GM18861 (cell line): Measurements from ENCODE around the gene FIBP.
A peak's percentile ranks its signal among the peaks of the same experiment; 100 is the strongest.

Experiments used
- ATAC-seq: cut with Tn5 transposase; IDR thresholded peaks from one replicate; pipeline ENCODE4 v1.9.1; 2021; ENCODE audit not compliant: unreplicated experiment

Gene FIBP

DNA sequence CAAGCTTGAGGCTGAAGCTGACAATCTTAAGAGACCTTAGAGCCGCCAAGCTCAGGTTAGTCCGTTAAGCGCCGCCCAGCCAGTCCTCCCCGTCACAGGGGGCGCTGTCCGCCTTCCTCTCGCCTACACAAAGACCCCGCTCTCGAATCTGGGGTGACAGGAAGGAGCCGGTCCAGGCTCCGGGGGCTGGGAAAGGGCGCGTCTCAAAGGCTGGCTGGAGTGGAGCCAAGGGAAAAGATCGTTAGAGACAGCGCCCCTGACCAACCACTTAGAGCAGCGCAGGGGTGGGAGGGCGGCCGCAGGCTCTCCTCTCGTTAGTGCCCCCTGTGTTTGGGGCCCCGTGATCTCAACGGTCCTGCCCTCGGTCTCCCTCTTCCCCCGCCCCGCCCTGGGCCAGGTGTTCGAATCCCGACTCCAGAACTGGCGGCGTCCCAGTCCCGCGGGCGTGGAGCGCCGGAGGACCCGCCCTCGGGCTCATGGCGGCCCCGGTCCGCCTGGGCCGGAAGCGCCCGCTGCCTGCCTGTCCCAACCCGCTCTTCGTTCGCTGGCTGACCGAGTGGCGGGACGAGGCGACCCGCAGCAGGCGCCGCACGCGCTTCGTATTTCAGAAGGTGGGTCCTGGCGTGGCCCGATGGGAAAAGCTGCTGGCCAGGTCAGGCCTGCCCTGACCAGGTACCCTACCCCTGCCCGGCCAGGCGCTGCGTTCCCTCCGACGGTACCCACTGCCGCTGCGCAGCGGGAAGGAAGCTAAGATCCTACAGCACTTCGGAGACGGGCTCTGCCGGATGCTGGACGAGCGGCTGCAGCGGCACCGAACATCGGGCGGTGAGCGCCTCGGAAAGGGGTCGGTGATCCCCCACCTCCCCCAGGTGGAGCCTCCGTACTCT lies 27.8 kb downstream of the FIBP start, which contains the start of gene MUS81:
MUS81 (plus strand) TSS at position 156 of the 887 bp plus-strand sequence; CDS start at position 477, 321 bp downstream.
- peak; percentile 18 for ATAC-seq

DNA sequence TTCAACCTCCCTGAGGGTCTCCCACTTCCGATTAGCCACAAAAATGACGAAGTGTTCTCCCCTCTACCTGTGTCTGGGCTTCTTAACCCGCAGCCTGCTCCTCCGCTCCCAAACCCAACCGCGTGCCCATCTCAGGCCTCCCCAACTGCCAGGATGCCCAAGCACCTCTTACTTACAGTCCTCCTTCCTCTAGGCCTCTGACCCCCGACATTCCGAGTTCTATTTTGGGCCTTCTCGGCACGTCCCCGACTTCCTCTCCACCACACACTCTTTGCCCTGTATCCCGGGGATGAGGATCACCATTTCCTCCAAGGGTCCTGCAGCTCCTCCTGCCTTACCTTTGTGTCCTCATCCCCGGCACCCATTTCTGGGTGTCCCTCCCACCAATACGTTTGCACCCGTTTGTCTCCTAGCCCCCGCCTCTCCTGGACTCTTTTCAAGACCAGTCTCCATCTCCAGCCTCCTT lies 28.4 kb downstream of the FIBP start:
- ATAC-seq: no peak

DNA sequence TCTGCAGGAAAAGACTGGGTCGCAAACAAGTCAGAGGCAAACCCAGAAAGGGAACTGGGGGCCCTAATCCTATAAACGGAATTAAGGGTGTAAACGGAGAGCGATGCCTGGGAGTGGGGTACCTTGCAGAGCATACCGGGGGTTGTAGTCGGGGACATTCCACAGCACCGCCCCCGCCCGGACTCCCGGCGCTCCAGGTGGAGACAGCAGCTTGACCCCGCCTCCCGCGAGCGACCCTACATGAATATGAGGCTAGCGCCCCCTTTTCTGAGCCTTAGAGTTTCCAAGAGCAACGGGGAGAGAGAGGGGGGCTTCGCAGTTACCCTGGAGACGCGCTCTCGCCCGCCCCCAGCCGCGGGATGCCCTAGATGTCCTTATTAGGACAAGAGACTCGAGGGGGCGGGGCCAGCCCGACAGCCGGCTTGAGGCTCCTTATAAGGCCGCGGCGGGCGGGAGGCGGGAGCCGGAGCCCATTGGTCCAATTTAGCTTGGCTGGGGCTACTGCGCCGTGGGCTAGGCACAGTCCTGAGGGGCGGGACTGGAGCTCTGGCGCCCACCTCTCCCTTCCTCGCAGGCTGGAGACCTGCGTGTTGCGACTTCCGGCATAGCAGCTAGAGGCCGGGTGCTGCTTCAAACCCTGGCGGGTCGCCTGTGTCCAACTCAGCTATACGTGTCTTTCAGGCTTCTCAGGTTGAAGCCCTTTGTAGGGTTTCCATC lies 29.0 kb downstream of the FIBP start:
- ATAC-seq: peak; percentile 50

DNA sequence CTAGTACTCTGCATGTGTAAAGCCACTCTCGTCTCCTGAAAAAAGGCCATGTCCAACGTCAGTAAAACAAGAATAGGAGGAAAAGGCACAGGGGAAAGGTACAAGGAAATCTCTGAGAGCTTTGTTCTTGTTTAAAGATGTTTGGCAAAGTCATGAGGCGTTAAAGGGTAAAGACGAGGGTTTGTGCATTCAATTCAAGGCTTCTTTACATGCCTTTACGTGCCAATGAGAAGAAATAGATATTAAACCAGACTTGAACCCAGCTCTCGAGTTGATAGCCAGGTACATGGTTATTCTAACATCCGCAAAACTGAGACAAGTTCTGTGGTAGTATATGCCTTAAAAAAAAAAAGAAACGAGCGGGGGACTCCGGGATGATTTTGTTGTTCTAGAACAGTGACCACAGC lies 29.6 kb downstream of the FIBP start:
- no peak for ATAC-seq

DNA sequence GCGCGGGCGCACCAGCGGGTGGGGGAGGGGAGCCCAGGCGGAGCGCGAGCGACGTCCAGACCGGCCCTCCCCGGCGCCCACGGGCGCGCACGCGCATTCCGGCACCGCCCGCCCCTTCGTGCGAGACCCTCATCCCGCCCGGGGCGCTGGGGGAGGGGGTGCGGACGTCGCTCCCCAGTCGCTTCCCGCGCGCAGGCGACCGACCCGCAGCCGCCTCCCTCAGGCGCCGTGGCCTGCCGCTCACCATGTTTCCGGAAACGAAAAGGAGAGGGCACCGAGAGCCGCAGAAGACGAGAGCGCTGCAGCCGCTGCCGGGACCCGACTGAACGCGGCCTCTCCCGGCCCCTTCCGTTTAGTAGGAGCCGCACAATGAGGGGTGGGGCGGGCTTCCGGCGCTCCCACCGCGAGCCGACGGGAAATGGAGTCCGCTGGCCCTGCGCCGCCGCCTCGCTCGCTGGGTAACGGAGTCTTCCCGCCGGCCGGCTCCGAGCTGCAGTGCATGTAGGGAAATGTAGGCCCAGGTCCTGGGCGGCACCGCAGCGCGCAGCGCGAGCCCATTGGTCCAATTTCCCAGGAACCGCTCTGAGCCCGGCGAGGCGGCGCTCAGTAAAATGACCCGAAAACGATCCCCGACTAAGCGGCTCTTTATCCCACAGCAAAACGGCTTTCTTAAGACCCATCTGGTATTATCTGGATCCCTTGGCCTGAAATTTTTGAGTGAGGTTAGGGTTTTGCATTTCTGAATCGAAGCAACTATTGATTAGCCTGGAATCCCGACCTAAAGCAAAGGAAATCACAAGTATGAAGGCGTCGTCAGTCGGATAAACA lies 30.2 kb downstream of the FIBP start, which contains the start of gene CFL1:
CFL1 (minus strand) TSS at position 328 of the 828 bp plus-strand sequence; CDS start at position 247, 81 bp downstream.
- peak; percentile 41 for ATAC-seq

DNA sequence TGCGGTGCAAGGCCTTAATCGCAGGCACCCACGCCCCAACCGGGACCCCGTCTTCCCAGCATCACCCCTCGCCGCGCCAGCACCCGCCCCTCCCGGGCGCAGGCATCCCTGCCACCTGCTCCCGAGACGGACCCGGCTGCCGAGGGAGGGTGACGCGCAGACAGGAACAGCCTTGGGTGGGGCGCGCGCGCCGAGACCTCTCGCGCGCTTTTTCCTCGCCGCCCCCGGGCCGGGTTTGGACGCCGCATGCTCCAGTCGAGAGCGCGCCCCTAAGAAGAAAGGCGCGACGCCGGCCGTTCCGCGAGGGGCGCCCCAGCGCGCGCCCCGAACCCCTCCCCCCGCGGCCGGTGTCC lies 30.8 kb downstream of the FIBP start:
- ATAC-seq: no peak

DNA sequence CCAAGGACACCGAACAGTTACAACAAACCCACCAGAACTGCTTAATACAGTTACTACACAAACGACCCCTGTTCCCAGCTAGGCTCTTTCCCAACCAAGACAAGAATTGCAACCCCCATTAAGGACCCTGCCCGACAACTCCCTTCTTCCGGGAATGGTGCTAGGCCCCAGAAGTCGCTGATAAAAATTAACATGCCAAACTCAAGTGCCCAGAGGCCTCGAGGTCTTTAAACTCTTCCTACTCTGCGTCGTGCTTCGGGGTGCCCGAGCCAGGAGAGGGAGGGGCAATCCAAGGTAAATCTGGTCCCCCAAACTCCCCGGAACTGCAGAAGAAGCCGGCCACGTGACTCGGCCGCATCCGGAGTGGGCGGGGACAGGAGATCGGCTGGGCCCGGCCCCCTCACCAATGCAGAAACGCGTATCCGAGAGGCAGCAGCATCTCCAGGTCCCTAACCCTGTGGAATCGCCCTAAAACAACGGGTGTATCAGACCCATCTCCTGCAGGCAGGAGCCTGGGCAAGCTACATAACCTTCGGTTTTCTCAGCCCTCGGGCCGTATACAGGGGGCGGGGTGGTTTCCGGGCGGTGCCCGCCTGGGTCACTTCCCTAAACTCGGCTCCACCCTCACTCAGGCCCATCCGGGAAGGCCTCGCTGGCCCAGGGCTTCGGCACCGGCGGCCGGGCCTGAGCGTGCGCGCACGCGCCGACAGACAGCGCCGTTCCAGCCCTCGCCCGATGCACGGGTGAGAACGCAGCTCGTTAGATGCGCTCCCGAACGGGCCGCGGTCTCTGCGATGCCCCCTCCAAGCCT lies 31.4 kb downstream of the FIBP start:
- no peak for ATAC-seq

DNA sequence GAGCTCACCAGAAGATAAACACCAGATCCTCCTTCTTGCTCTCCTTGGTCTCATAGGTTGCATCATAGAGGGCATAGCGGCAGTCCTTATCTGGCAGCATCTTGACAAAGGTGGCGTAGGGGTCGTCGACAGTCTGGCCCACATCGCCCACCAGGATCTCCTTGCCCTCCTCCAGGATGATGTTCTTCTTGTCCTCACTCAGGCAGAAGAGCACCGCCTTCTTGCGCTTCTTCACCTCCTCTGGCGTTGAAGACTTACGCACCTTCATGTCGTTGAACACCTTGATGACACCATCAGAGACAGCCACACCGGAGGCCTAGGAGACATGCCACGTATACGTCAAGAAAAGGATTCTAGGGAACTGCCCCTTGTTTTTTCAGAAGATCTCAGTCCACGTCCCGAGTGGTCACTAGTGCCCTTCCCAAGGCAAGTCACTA lies 32.3 kb downstream of the FIBP start:
- ATAC-seq: no peak

DNA sequence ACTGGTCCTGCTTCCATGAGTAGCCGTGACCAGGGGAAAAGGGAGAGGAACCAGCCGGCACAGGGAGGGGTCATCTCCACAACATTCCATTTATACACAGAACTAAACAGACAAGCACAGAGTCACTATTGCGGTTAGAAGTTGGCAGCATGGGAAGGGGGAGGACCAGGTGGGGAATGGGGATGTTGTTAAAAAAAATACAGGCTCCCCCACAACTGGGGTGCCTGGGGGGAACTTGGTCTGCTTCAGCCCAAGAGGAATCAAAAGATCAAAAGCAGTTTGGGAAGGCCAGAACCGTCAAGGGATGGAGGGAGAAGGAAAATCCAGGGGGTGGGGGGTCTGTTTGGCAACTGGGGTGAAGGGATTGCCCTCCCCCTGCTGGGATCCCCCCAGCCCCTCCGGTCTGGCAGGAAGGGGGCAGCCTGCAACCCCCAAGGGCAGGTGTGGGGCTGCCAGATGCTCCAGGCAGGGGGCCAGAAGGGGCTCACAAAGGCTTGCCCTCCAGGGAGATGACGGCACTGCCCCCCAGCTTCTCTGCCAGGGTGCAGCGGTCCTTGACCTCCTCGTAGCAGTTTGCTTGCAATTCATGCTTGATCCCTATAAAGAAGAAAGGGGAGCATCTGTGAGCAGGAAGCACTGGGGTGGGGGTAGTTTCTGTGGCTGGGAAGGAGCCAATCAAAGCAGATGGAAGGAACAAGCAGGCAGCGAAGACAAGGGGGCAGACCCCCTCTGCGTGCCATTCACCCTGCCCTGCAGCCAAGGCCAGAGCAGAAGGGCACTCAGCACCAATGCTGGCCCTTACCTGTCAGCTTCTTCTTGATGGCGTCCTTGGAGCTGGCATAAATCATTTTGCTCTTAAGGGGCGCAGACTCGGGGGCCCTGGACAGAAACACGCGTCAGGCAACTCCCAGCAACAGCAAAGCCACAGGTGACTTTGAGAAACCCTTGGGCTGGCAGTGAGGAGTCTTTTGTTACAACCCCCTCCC lies 33.1 kb downstream of the FIBP start:
- ATAC-seq: no peak

DNA sequence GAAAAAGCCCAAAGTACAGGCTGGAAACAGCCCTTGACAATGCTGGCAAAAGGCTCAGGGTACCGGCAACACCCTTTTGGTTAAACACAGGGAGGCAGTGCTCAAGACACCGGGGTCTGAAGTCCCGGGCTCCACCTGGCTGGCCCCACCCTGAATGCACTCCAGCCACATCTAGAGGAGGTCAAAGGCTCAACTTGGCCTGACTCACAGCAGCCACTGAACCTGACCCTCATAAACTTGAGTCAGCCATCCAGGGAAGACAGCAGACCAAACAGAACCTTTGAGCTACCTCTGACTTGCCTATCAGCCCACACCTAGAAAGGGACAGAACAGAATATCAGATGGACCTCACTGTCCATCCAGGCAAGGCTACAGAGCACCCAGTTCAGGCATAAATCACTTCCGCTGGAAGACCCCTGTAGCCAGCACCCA lies 34.1 kb downstream of the FIBP start:
- no peak for ATAC-seq

DNA sequence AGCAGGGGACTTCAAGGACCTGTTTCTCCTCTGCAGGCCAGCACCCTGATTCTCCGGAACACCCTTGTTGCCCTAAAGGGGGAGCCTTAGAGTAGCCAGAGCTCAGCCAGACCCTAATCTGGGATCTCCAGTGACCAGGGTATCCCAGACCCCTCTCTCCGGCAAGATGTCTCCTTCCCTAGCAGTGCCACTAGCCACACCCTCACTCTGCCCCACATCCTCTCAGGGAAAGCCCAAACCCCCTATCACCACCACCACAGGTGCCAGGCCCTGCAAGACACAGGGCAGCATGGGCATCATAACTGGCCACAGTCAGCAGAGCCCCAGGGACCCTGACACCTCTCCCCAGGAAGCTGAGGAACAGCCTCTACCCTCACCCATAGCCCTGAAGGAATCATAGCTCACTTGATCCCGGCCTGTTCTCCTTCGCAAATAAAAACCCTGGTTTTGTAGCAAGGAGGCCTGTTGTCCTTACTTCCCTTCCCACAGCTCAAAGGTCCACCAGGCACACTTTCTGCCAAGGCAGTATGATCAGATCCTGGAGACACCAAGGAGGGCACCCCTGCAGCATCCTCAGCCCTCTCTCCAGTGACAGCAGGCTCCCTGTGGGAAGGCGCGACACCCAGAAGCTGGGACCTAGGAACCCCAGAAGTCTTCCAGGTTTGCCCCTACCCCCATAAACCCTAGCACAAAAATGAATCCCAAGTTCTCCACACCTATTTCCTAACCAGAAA lies 34.9 kb downstream of the FIBP start:
- ATAC-seq: no peak

DNA sequence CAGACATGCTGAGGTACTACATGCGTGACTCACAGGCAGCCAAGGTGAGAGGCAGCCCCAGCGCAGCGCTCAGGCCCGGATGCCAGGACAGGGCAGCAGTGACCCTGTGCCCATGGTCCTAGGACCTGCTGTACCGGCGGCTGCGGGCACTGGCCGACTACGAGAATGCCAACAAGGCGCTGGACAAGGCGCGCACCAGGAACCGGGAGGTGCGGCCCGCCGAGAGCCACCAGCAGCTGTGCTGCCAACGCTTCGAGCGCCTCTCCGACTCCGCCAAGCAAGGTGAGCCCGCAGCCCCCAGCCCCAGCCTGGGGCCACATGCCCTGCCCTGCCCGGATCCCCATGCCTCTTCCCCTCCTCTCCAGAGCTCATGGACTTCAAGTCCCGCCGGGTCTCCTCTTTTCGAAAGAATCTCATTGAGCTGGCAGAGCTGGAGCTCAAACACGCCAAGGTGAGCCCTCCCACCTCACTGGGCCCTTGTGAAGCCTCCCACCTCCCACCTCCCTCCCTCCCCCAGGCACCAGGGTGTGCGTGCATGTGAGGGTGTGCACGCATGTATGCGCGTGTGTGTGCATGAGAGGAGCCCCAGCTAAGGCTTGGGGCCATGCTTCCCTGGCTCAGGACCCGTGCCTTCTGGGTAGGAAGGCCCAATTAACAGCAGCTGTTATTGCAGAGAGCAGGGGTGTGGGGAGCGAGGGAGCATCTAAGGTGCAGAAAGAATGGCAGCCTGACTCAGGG lies 35.6 kb downstream of the FIBP start:
- ATAC-seq: no peak

DNA sequence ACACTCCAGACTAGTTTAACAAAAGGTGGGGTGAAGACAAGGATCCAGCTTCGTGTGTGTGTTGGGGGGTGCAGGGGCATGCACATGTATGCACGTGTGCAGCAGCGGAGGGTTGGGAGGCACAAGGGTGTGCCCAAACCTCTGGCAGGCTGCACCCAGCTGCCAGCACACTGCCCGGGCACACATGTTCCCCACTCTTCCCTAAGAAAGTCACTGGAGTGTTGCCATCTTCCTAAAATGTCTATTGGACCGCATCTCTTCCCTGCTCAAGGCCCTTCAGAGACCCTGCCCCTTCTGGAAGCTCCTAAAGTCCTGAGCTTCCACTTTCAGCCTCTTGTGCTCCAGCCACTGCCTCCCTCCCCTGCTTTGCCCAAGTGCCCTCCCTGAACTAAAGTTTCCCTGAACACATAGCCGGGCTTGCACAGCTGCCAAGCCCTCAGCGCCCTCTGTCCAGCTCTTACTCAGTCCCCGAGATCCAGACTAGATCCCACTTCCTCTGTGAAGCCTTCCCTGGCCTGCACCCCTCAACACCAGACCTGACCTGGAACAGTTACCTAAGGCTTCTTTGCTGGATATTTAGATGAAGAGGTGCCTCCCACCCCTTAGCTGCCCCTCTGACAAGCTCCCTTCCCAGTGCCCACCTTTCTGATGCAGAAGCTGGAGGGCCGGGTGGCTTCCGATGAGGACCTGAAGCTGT lies 36.3 kb downstream of the FIBP start:
- no peak for ATAC-seq

DNA sequence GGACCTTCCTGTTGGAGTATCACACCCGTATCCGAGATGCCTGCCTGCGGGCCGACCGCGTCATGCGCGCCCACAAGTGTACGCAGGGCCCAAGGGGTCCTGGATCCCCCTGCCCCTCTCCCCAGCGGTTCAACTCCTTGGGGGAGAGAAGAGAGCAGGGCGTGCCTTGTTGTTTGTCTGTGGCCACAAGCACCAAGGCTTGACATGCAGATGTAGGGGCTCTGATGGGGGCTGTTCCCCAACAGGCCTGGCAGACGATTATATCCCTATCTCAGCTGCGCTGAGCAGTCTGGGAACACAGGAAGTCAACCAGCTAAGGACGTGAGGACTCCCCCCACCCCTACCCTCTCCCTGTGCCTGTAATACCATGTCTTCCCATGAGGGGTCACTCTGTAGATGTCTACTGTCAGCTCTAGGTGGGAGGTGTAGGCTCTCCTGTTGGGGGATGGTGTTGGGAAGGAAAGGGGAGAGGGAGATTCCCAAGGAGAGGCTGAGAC lies 37.1 kb downstream of the FIBP start:
- ATAC-seq: no peak

DNA sequence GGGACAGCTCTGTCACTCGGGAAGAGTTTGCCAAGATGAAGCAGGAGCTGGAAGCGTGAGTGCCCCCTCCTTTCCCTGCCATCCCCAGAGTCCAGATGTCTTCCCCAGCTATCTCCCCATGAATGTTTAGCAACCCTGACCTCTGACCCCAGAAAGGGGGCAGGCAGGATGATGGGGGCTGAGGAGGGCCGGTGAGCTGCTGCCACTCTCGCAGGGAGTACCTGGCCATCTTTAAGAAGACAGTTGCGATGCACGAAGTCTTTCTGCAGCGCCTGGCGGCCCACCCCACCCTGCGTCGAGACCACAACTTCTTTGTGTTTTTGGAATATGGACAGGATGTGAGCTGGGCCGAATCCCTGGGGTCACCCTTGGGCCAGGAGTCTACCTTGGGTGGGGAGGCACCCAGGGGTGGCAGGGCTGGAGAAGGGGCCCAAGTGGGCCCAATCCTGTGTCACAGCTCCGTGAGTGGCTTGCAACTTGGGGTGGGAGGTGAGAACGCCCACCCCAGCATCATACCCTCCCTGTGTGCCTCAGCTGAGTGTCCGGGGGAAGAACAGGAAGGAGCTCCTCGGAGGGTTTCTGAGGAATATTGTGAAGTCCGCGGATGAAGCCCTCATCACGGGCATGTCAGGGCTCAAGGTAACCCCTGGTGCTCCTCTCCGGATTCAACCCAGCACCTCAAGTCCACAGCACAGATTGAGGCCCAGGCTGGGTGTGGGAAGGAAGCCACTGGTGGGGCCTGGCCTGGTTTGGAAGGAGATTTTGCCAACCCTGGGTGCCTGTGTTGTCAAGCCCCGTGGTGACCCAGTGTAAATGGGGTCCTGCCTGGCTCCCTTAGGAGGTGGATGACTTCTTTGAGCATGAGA lies 37.8 kb downstream of the FIBP start:
- no peak for ATAC-seq

DNA sequence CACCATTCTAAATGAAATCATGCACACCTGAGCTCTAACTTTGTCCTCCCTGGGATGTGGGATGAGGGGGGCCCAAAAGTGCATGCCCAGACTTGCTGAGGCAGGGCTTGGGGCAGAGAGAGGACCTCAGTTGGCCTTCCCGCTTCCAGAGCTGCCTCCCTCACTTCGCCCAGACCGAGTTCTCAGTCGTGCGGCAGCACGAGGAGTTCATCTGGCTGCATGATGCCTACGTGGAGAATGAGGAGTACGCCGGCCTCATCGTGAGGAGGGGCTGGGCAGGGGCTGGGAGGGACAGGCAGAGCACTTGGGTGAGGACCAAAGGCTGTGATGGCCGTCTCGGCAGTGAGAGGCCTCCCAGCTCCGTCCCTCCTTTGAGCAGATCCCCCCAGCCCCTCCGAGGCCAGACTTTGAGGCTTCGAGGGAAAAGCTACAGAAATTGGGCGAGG lies 38.5 kb downstream of the FIBP start:
- ATAC-seq: no peak
